ENCODE data around the gene CHSY3. TPM values are rescaled to one million over a fixed set of nuclear protein-coding genes. Genes with fewer than 3 reads are reported as not detected.

Gene CHSY3
- total RNA-seq, 4 donors from 2014 or later: 1.7 to 5.6 (median 4.0) TPM

GRCh38 chr5:129899454-129899853 lies 4.8 kb upstream of the CHSY3 start:
- intact Hi-C loops (cut with DNase I): no loop called here
- no peak overlapping the region for H3K4me3 ChIP-seq (replicated peaks in 1 of 3)
- H3K27me3 ChIP-seq: no peaks in the 10 kb centered on the region
- TF ChIP-seq CTCF (IDR thresholded peaks at IDR 0.05): peak in 4 of 6 experiments; percentile 27 to 78 (median 54)
- TF ChIP-seq POLR2A (IDR thresholded peaks at IDR 0.05): no peak
- H3K36me3 ChIP-seq: no peaks in the 10 kb centered on the region
- DNase-seq: no peak
- H3K9me3 ChIP-seq: no peaks in the 10 kb centered on the region
- H3K4me1 ChIP-seq: no peaks in the 10 kb centered on the region
- no peak overlapping the region for H3K27ac ChIP-seq

GRCh38 chr5:129902816-129903215 lies 1.4 kb upstream of the CHSY3 start:
- no peak for DNase-seq
- no peaks in the 10 kb centered on the region for H3K9me3 ChIP-seq
- H3K4me3 ChIP-seq (replicated peaks in 1 of 3): no peak overlapping the region
- 87% methylated on average over 6 of the region's 6 CpGs for WGBS, 2 donors
- intact Hi-C loops (cut with DNase I): no loop called here
- no peaks in the 10 kb centered on the region for H3K36me3 ChIP-seq
- TF ChIP-seq POLR2A (IDR thresholded peaks at IDR 0.05): no peak
- H3K27ac ChIP-seq: no peak overlapping the region
- H3K27me3 ChIP-seq: no peaks in the 10 kb centered on the region
- peaks cover 13 to 16% of the 10 kb centered on the region in 2 donors for H3K4me1 ChIP-seq

DNA sequence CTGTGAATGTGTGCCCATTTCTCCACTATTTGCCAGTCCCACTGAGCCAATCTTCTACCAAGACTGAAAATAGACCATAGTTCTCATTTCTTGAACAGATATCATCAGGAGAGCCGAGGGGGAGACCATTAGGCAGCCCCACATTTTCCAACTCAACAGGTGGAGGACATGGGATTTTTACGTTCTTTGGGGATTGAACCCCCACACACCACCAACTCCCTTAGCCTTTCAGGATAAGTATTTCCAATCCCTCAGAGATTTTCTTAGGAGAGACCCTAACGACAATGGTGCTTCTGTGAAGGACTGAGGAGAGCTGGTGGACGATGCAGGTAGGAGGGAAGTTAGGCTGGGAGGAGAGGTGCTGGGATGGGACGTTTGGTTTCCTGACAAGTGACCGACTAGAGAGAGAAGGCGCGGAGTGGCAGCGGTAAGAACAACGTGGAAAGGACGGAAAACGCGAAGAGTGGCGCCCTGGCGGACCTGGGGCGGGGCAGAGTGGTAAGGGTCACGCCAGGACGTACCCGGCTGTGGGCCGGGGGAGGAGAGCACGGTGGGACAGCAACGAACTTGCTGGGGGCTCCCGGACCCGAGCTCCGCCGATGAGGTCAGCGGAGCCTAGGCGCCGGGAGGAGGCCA lies 681 bp upstream of the CHSY3 start:
- H3K9me3 ChIP-seq: no peaks in the 10 kb centered on the region
- H3K36me3 ChIP-seq: peaks cover 0 to 4% of the 10 kb centered on the region in 2 donors
- DNase-seq: no peak
- peak overlapping the region; percentile 39 to 83 (median 80) for H3K27ac ChIP-seq
- H3K4me3 ChIP-seq (replicated peaks in 1 of 3): peak overlapping the region; percentile 31 to 57 (median 55)
- 7 to 9% methylated on average over 29 of the region's 29 CpGs for WGBS, 2 donors
- no peak for TF ChIP-seq CTCF (IDR thresholded peaks at IDR 0.05)
- TF ChIP-seq POLR2A (IDR thresholded peaks at IDR 0.05): no peak
- intact Hi-C loops (cut with DNase I): no loop called here
- H3K27me3 ChIP-seq: no peaks in the 10 kb centered on the region
- H3K4me1 ChIP-seq: peaks cover 13 to 16% of the 10 kb centered on the region in 2 donors

GRCh38 chr5:129904667-129905472 lies 605 bp downstream of the CHSY3 start:
- TF ChIP-seq CTCF (IDR thresholded peaks at IDR 0.05) (peak in 1 of 6 experiments; percentile 2), POLR2A (IDR thresholded peaks at IDR 0.05) (no peak)
- Histone ChIP-seq H3K4me3 (replicated peaks in 1 of 3) (peak overlapping the region; percentile 31 to 57 (median 55)), H3K27ac (peak overlapping the region in 2 of 3 donors; percentile 80 to 83), H3K9me3 (no peaks in the 10 kb centered on the region), H3K36me3 (peaks cover 0 to 4% of the 10 kb centered on the region in 2 donors), H3K27me3 (no peaks in the 10 kb centered on the region), H3K4me1 (peaks cover 13 to 16% of the 10 kb centered on the region in 2 donors)
- 0 to 1% methylated on average over 12 to 26 of the region's 105 CpGs for WGBS, 2 donors
- intact Hi-C loops (cut with DNase I): no loop called here
- DNase-seq: peak; percentile 17 to 34

GRCh38 chr5:129905473-129906176 lies 1.4 kb downstream of the CHSY3 start:
- Histone ChIP-seq H3K36me3 (peaks cover 0 to 4% of the 10 kb centered on the region in 2 donors), H3K4me3 (replicated peaks in 1 of 3) (peak overlapping the region in 1 of 3 donors; percentile 55), H3K27ac (peak overlapping the region in 2 of 3 donors; percentile 80 to 83), H3K4me1 (peaks cover 13 to 16% of the 10 kb centered on the region in 2 donors), H3K27me3 (no peaks in the 10 kb centered on the region), H3K9me3 (no peaks in the 10 kb centered on the region)
- peak; percentile 6 to 25 for DNase-seq
- WGBS, 2 donors: 2% methylated on average over 33 of the region's 37 CpGs
- TF ChIP-seq CTCF (IDR thresholded peaks at IDR 0.05) (no peak), POLR2A (IDR thresholded peaks at IDR 0.05) (no peak)
- intact Hi-C loops (cut with DNase I): no loop called here
